Testis (tissue), 3 donors: ENCODE measurements around the gene TMEM175. TPM values are rescaled to one million over a fixed set of nuclear protein-coding genes. Genes with fewer than 3 reads are reported as not detected.

ENCODE experiments used
- DNase-seq: peaks from one replicate; pipeline ENCODE4 v3.0.0-alpha.2; 2019
- H3K27ac ChIP-seq, 2 donors: fragments of 200-600 bp; sonication (generic); one replicate each; pipeline ENCODE4 v1.5.1; 2019
- H3K27me3 ChIP-seq: fragments of 200-600 bp; sonication (generic); one replicate; pipeline ENCODE4 v1.5.1; 2019
- H3K36me3 ChIP-seq: fragments of 200-600 bp; sonication (generic); one replicate; pipeline ENCODE4 v1.5.1; 2017; ENCODE audit warnings: low read depth; ENCODE audit errors: missing control alignments
- H3K4me1 ChIP-seq: fragments of 200-600 bp; sonication (generic); one replicate; pipeline ENCODE4 v1.5.1; 2019
- H3K4me3 ChIP-seq, 2 donors: fragments of 200-600 bp; sonication (generic); one replicate each; pipeline ENCODE4 v1.5.1; 2017 to 2019
- H3K9me3 ChIP-seq: fragments of 200-600 bp; sonication (generic); one replicate; pipeline ENCODE4 v1.5.1; 2017
- POLR2A ChIP-seq: fragments of 450-650 bp; IDR thresholded peaks from one replicate; pipeline ENCODE4 v1.6.1; 2017; ENCODE audit warnings: antibody characterized with exemption, mild to moderate bottlenecking, moderate library complexity
- WGBS, 2 donors: methylation state at CpG; one replicate each; pipeline ENCODE4 v1.1.5; 2018; 5-methylcytosine and 5-hydroxymethylcytosine counted together
- intact Hi-C: fragments of 100-400 bp; cut with DNase I; formaldehyde crosslinking; loops from one replicate; pipeline ENCODE4 v1.15.1; 2023; ENCODE audit warnings: low total_unique reads
- polyA plus RNA-seq: library from polyadenylated mRNA; stranded (reverse); fragments of 350-450 nt; fragmentation: Illumina TruSeq; extraction: RNeasy Lipid Tissue Mini Kit (QIAGEN cat#74804); gene quantifications from one replicate; pipeline ENCODE4 v1.2.3, GENCODE V29; 2014; ENCODE audit warnings: low read depth, low replicate concordance; ENCODE audit not compliant: insufficient read depth
- total RNA-seq, 2 donors: library from RNA; depleted of rRNA; stranded (reverse); fragments of >200 nt; gene quantifications; one replicate each; pipeline ENCODE4 v1.2.3, GENCODE V29; 2016
- TF ChIP-seq, protein P1 (sequence below), 3 experiments: fragments of 450-650 bp in 2 of 3; fragments of 200-600 bp in 1 of 3; sonication (generic) in 1 of 3; IDR thresholded peaks; one replicate each; pipeline ENCODE4 v1.5.1; 2016 to 2019; ENCODE audit warnings: antibody characterized with exemption in 3 of 3, mild to moderate bottlenecking in 2 of 3, moderate library complexity in 1 of 3

The TMEM175 gene
- total and polyA plus RNA-seq, 3 donors from 2014 or later: 50.5 to 88.2 (median 69.2) TPM

DNA sequence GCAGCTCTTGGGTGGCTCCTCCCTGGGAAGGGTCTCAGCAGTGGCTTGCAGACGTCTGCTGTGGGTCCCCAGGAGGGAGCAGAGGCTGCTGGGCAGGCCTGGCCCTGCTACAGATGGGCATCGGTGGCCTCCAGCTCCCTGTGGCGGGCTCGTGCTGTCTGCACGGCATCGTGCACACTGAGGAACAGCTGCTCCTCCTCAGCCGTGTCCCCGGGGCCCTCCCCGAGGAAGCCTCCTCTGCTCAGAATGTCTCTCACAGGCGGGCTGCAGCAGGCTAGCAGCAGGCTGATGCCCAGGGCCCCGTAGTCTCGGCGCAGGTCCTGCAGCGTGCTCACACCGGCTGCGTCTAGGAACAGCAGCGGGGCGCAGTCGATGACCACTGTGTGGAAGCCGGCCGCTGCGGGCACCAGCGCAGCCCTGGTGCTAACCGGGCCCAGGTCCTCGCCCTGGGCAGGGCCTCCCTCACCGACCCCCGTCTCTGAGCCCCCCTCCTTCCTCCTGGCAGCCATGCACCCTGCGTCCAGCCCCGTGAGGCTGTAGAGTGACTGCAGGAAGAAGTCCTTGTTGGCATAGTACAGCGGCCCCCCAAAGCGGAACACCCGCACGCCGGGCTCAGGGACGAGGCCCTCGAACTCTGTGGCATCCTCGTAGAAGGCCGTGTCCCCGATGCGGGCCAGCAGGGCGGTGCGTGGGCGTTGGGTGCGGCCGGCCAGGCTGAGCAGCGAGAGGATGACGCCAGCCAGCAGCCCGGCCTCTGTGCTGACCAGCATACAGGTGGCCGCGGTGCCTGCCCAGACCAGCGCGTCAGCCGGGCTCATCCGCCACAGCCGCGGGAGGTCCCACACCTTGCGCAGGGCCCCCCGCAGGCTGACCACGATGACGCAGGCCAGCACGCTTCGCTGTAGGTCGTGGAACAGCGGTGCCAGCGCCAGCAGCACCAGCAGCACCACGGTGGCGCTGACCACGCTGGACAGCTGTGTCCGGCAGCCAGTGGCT, 56.8 kb downstream of the TMEM175 start:
- Histone ChIP-seq H3K9me3 (no peaks in the 10 kb centered on the region), H3K27me3 (no peaks in the 10 kb centered on the region), H3K4me3 (no peak overlapping the region), H3K36me3 (no peaks in the 10 kb centered on the region), H3K4me1 (peaks cover 12% of the 10 kb centered on the region), H3K27ac (no peak overlapping the region)
- 92% methylated on average over 68 of the region's 69 CpGs; no CpG with 5 or more reads in 1 of the 2 donors for WGBS, 2 donors
- DNase-seq: no peak
- TF ChIP-seq POLR2A: no peak
- TF ChIP-seq, protein P1, sequence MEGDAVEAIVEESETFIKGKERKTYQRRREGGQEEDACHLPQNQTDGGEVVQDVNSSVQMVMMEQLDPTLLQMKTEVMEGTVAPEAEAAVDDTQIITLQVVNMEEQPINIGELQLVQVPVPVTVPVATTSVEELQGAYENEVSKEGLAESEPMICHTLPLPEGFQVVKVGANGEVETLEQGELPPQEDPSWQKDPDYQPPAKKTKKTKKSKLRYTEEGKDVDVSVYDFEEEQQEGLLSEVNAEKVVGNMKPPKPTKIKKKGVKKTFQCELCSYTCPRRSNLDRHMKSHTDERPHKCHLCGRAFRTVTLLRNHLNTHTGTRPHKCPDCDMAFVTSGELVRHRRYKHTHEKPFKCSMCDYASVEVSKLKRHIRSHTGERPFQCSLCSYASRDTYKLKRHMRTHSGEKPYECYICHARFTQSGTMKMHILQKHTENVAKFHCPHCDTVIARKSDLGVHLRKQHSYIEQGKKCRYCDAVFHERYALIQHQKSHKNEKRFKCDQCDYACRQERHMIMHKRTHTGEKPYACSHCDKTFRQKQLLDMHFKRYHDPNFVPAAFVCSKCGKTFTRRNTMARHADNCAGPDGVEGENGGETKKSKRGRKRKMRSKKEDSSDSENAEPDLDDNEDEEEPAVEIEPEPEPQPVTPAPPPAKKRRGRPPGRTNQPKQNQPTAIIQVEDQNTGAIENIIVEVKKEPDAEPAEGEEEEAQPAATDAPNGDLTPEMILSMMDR (IDR thresholded peaks at IDR 0.05): no peak
- intact Hi-C loops: no loop called here

DNA sequence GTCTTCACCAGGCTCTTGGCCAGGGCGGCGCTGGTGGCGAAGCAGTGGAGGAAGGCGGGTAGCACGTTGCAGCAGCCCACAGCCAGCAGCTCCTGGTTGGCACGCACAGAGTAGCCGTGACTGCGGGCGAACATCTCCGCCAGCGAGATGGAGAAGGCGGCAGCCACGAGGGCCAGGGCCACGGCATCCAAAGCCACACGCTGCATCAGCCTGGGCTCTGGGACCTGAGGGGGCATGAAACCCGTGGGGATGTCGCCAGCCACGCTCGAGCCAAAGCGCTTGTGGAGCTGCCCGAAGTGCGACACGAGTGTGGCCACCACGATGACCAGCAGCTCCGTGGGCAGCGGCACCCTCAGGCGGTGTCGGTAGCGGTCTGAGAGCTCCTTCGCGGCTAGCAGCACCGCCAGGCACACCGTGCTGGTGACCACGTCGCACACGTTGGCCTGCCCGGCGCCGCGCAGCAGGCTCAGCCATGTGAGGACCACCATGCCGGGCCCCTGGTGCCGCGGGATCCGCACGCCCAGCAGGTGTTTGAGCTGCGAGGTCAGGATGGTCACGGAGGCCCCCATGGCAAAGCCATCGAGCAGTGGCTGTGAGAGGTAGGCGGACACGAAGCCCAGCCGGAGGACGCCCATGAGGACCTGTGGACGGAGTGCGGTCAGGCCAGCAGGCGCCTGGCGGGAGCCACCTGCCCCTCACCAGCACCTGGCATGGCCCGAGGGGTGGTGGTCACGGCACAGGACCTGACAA, 57.6 kb downstream of the TMEM175 start:
- Histone ChIP-seq H3K9me3 (no peaks in the 10 kb centered on the region), H3K4me3 (no peak overlapping the region), H3K36me3 (no peaks in the 10 kb centered on the region), H3K27ac (no peak overlapping the region), H3K4me1 (peaks cover 12% of the 10 kb centered on the region), H3K27me3 (no peaks in the 10 kb centered on the region)
- DNase-seq: no peak
- 96 to 98% methylated on average over 30 to 53 of the region's 58 CpGs for WGBS, 2 donors
- no peak for TF ChIP-seq POLR2A
- TF ChIP-seq, protein P1 (IDR thresholded peaks at IDR 0.05): no peak
- intact Hi-C loops: no loop called here

DNA sequence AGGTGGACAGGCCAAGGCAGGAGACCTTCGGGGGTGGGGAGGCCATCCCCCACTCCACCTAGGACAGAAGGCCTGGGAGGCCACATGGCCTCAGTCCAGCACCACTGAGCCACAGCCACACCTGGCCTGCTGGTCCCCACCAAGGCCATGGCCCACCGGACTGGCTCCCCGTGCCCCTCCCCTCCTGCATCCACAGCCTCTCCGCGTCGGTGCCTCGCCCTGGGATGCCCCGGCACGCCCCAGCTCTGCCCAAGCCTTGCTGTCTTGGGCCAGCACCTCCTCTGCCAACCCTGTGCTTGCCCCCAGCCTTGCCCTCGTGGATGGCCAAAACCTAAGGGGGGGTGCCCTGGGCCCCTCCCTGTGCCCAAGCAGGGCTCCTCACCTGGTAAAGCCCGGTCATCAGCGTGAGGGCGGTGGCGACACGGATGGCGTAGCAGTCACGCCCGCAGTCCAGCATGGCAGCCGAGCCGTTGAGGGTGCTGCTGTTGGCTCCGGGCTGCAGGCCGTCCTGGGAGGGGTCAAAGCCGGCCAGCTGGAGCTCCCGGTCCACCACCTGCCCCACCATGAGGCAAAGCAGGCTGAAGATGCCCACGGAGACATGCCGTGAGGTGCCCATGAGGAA, 58.6 kb downstream of the TMEM175 start:
- H3K27ac ChIP-seq: no peak overlapping the region
- TF ChIP-seq, protein P1 (IDR thresholded peaks at IDR 0.05): no peak
- no peak for TF ChIP-seq POLR2A
- H3K9me3 ChIP-seq: no peaks in the 10 kb centered on the region
- intact Hi-C loops: no loop called here
- 94 to 95% methylated on average over 23 to 25 of the region's 26 CpGs for WGBS, 2 donors
- H3K36me3 ChIP-seq: no peaks in the 10 kb centered on the region
- H3K4me3 ChIP-seq: no peak overlapping the region
- no peak for DNase-seq
- H3K27me3 ChIP-seq: no peaks in the 10 kb centered on the region
- peaks cover 12% of the 10 kb centered on the region for H3K4me1 ChIP-seq

DNA sequence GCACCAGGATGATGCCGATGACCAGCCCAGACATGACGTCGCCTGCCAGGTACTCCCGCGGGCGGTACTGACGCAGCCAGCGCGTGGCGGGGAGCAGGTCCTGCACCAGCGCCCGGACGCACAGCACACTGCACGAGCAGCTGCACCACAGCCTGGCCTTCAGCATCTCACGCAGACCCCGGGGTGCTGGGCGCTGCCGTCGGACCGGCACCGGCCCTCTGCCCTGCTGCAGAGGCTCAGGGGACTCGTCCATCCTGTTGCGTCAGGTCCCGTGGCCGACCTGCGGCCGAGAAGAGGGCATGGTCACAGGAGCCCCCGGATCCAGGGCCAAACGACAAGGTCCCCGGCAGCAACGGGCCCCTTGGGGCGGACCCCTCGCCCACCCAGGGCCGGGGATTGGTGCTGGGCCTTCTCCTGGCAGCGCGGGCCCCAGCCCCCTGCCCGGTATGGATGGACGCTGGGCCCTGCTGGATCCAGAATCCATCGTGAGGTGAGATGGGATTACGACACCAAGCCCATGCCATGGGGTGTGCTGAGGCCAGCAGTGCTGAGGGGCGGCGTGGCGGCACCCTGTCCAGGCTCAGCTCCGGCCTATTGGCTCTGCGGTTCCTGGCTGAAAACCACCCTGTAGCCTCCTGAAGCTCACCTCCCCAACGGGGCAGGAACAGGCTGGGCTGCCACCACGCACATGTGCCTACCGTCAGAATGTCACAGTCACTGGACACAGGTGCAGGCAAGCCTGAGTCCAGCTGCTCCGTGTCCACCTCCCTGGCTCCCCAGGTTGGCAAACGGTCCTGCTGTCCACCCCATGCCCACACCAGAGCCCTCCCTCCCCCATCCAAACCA, 59.4 kb downstream of the TMEM175 start:
- no peak for DNase-seq
- Histone ChIP-seq H3K27me3 (no peaks in the 10 kb centered on the region), H3K27ac (no peak overlapping the region), H3K9me3 (no peaks in the 10 kb centered on the region), H3K4me3 (no peak overlapping the region), H3K36me3 (no peaks in the 10 kb centered on the region), H3K4me1 (peaks cover 8% of the 10 kb centered on the region)
- intact Hi-C loops: no loop called here
- no peak for TF ChIP-seq POLR2A
- TF ChIP-seq, protein P1 (IDR thresholded peaks at IDR 0.05): no peak
- 95 to 96% methylated on average over 29 to 50 of the region's 50 CpGs for WGBS, 2 donors
